Anterior cingulate cortex (tissue), 58 donors: ENCODE data around the gene ZXDC.

ENCODE experiments used
- DNase-seq, 58 donors: peaks; one replicate each; lab custom pipeline; 2025; lab: John Stamatoyannopoulos, UW

Gene ZXDC

GRCh38 chr3:126439968-126440708 is 35.6 kb downstream of the ZXDC start:
- no peak for DNase-seq

GRCh38 chr3:126439346-126439967 is 36.2 kb downstream of the ZXDC start:
- no peak for DNase-seq

- DNase-seq, result no peak
These were observed 36.9 kb downstream of the ZXDC start for GRCh38 chr3:126438746-126439145.

- no peak for DNase-seq
These were observed 37.5 kb downstream of the ZXDC start for GRCh38 chr3:126438186-126438585.

- DNase-seq, result no peak
These were observed 38.6 kb downstream of the ZXDC start for GRCh38 chr3:126436826-126437717.

- no peak for DNase-seq
These were observed 40.0 kb downstream of the ZXDC start for GRCh38 chr3:126435456-126436315.

GRCh38 chr3:126434931-126435411 is 40.7 kb downstream of the ZXDC start:
- DNase-seq, result no peak

GRCh38 chr3:126434264-126434590 is 41.5 kb downstream of the ZXDC start:
- DNase-seq, result no peak

- peak in 11 of 58 donors; percentile 12 to 48 (median 19) for DNase-seq
These were observed 42.0 kb downstream of the ZXDC start for GRCh38 chr3:126433496-126434263.

GRCh38 chr3:126433105-126433430 is 42.6 kb downstream of the ZXDC start:
- no peak for DNase-seq

- no peak for DNase-seq
These were observed 43.2 kb downstream of the ZXDC start for GRCh38 chr3:126432361-126433104.

GRCh38 chr3:126431103-126431534 is 44.6 kb downstream of the ZXDC start:
- DNase-seq, result no peak

GRCh38 chr3:126424751-126425150 is 50.9 kb downstream of the ZXDC start:
- no peak for DNase-seq

- no peak for DNase-seq
These were observed 51.5 kb downstream of the ZXDC start for GRCh38 chr3:126424039-126424717.

- no peak for DNase-seq
These were observed 52.3 kb downstream of the ZXDC start for GRCh38 chr3:126423191-126424038.

GRCh38 chr3:126422571-126423091 is 53.1 kb downstream of the ZXDC start:
- DNase-seq, result no peak

- no peak for DNase-seq
These were observed 53.6 kb downstream of the ZXDC start for GRCh38 chr3:126422121-126422520.
